Measurements from ENCODE around the gene OXSR1.

DNA sequence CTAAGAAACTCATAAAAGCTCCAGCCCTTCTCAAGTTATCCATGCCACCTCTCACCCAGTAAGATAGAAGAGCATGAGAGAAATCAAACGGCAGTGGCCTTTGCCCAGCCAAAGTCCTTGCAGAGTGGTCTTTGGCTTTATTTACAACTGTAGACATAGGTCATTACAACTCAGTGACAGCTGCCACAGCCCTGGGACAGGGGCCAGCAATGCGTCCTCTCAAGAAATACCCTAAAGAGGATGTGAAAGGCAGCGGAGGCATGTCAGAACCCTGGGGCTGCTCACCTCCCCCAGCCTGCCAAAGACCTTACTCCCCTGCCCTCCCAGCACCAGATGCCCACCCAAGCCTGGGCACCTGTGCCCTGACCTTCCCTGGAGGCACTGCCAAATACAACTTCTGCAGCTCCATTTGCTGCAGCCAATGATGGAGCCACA is 34.7 kb upstream of the OXSR1 start:
- no peak for TF ChIP-seq POLR2A (IDR thresholded peaks at IDR 0.05)
- TF ChIP-seq, protein P1, sequence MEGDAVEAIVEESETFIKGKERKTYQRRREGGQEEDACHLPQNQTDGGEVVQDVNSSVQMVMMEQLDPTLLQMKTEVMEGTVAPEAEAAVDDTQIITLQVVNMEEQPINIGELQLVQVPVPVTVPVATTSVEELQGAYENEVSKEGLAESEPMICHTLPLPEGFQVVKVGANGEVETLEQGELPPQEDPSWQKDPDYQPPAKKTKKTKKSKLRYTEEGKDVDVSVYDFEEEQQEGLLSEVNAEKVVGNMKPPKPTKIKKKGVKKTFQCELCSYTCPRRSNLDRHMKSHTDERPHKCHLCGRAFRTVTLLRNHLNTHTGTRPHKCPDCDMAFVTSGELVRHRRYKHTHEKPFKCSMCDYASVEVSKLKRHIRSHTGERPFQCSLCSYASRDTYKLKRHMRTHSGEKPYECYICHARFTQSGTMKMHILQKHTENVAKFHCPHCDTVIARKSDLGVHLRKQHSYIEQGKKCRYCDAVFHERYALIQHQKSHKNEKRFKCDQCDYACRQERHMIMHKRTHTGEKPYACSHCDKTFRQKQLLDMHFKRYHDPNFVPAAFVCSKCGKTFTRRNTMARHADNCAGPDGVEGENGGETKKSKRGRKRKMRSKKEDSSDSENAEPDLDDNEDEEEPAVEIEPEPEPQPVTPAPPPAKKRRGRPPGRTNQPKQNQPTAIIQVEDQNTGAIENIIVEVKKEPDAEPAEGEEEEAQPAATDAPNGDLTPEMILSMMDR (IDR thresholded peaks at IDR 0.05): no peak
